HCT116 (cell line): ENCODE data around the gene ZDHHC14. TPM values are rescaled to one million over a fixed set of nuclear protein-coding genes. Genes with fewer than 3 reads are reported as not detected.

Source experiments
- ATAC-seq: fragments of 200-7000 bp; cut with Tn5 transposase; 2 replicates; pipeline ENCODE4 v1.9.1; 2020; ENCODE audit warnings: mild to moderate bottlenecking, moderate library complexity
- BruUV-seq: library from RNA; stranded (reverse); fragments of 400-500 nt; replicated peaks from 2 replicates; lab custom pipeline; 2021; lab: Mats Ljungman, UMichigan
- CTCF ChIA-PET: fragments of 300-600 bp; sonication (Branson Sonifier 250); formaldehyde crosslinking; loops from one replicate; lab custom pipeline; 2021; ENCODE audit warnings: antibody characterized with exemption; lab: Charles Lee
- POLR2A ChIA-PET: fragments of 300-600, 350-600 bp; sonication (Branson Sonifier 250); formaldehyde crosslinking; loops from one replicate; lab custom pipeline; 2021; ENCODE audit warnings: antibody characterized with exemption; lab: Charles Lee
- RAD21 ChIA-PET, 2 experiments: fragments of 300-600 bp; sonication (Branson Sonifier 250); formaldehyde crosslinking; loops; one replicate each; lab custom pipeline; 2023; ENCODE audit warnings: low total read pairs in 2 of 2; ENCODE audit not compliant: uncharacterized antibody in 2 of 2, unreplicated experiment in 2 of 2, low non-redundant PET in 1 of 2; lab: Charles Lee
- DNase-seq: peaks from one replicate; pipeline ENCODE4 v3.0.0-alpha.2; 2010; ENCODE audit warnings: low read depth, low spot score
- H2AFZ ChIP-seq: fragments of 200-600 bp; shearing (Covaris generic), sonication (generic); 2 replicates; pipeline ENCODE4 v1.6.1; 2017; ENCODE audit warnings: low read depth, mixed run types, mixed read lengths, antibody characterized with exemption, low read length; ENCODE audit not compliant: poor library complexity, severe bottlenecking
- H3K27ac ChIP-seq: 2 replicates; pipeline ENCODE4 v1.5.1; 2012; ENCODE audit warnings: low read depth, low read length
- H3K27me3 ChIP-seq: fragments of 200-600 bp; sonication (generic); 2 replicates; pipeline ENCODE4 v1.6.1; 2016; ENCODE audit warnings: mixed run types, low read length, mixed read lengths; ENCODE audit not compliant: insufficient read depth
- H3K36me3 ChIP-seq, 2 experiments: fragments of 200-500 bp in 1 of 2; fragments of 200-600 bp in 1 of 2; sonication (Bioruptor generic) in 1 of 2; sonication (generic) in 1 of 2; 2 replicates each; pipeline versions ENCODE4 v1.5.1 to v1.6.1; 2014 to 2016; ENCODE audit warnings: low read length in 2 of 2, inconsistent platforms in 1 of 2, mixed read lengths in 1 of 2, mixed run types in 1 of 2; ENCODE audit not compliant: insufficient read depth in 2 of 2, control insufficient read depth in 1 of 2
- H3K4me1 ChIP-seq, 2 experiments: fragments of 200-600 bp in 1 of 2; sonication (generic) in 1 of 2; 2 replicates each; pipeline versions ENCODE4 v1.5.1 to v1.6.1; 2012 to 2017; ENCODE audit warnings: low read length in 2 of 2, inconsistent platforms in 1 of 2, mild to moderate bottlenecking in 1 of 2, mixed read lengths in 1 of 2, mixed run types in 1 of 2, moderate library complexity in 1 of 2; ENCODE audit not compliant: insufficient read depth in 2 of 2, control insufficient read depth in 1 of 2
- H3K4me2 ChIP-seq: fragments of 200-600 bp; sonication (generic); 2 replicates; pipeline ENCODE4 v1.6.1; 2017; ENCODE audit warnings: mixed run types, low read length, mixed read lengths
- H3K4me3 ChIP-seq, 2 experiments: fragments of 200-600 bp in 1 of 2; sonication (generic) in 1 of 2; replicated peaks in 1 of 2; 2 replicates each; pipeline ENCODE4 v1.5.1; 2011 to 2016; ENCODE audit warnings: low read length in 2 of 2, control low read depth in 1 of 2, low read depth in 1 of 2, mild to moderate bottlenecking in 1 of 2, mixed read lengths in 1 of 2, mixed run types in 1 of 2
- H3K79me2 ChIP-seq: fragments of 200-600 bp; sonication (generic); 2 replicates; pipeline ENCODE4 v1.6.1; 2017; ENCODE audit warnings: mild to moderate bottlenecking, mixed run types, low read length, moderate library complexity, mixed read lengths; ENCODE audit not compliant: insufficient read depth
- H3K9ac ChIP-seq: fragments of 200-600 bp; sonication (generic); 2 replicates; pipeline ENCODE4 v1.6.1; 2016; ENCODE audit warnings: low read length, mixed read lengths
- H3K9me2 ChIP-seq: fragments of 200-600 bp; sonication (generic), shearing (Covaris generic); 2 replicates; pipeline ENCODE4 v1.6.1; 2017; ENCODE audit warnings: mixed run types, mild to moderate bottlenecking, moderate library complexity; ENCODE audit not compliant: insufficient read depth
- H3K9me3 ChIP-seq, 2 experiments: fragments of 200-500 bp in 1 of 2; fragments of 200-600 bp in 1 of 2; sonication (Bioruptor generic) in 1 of 2; sonication (generic) in 1 of 2; 2 replicates each; pipeline ENCODE4 v1.6.1; 2014 to 2017; ENCODE audit warnings: low read length in 2 of 2, mixed read lengths in 2 of 2, inconsistent platforms in 1 of 2, low read depth in 1 of 2, mild to moderate bottlenecking in 1 of 2, mixed run types in 1 of 2, moderate library complexity in 1 of 2; ENCODE audit not compliant: control insufficient read depth in 1 of 2, insufficient read depth in 1 of 2
- H4K20me1 ChIP-seq: fragments of 200-600 bp; sonication (generic), shearing (Covaris generic); 2 replicates; pipeline ENCODE4 v1.6.1; 2017; ENCODE audit warnings: mixed run types, mild to moderate bottlenecking, moderate library complexity; ENCODE audit not compliant: insufficient read depth
- ATF3 ChIP-seq: IDR thresholded peaks from 2 replicates; pipeline ENCODE4 v1.6.1; 2012
- CBX3 ChIP-seq: IDR thresholded peaks from 2 replicates; pipeline ENCODE4 v1.6.1; 2012; ENCODE audit warnings: low read depth
- CEBPB ChIP-seq: IDR thresholded peaks from 2 replicates; pipeline ENCODE4 v1.6.1; 2012; ENCODE audit warnings: low read depth
- EGR1 ChIP-seq: IDR thresholded peaks from 2 replicates; pipeline ENCODE4 v1.6.1; 2012; ENCODE audit warnings: low read depth
- ELF1 ChIP-seq: IDR thresholded peaks from 2 replicates; pipeline ENCODE4 v1.6.1; 2012; ENCODE audit warnings: low read depth, borderline replicate concordance
- EZH2 ChIP-seq: fragments of 200-600 bp; sonication (generic); IDR thresholded peaks from 2 replicates; pipeline ENCODE4 v1.6.1; 2017; ENCODE audit warnings: antibody characterized with exemption, mixed run types
- EZH2phosphoT487 ChIP-seq: fragments of 200-600 bp; IDR thresholded peaks from 2 replicates; pipeline ENCODE4 v1.6.1; 2018; ENCODE audit warnings: antibody characterized with exemption, borderline replicate concordance
- FOSL1 ChIP-seq: IDR thresholded peaks from 2 replicates; pipeline ENCODE4 v1.6.1; 2012; ENCODE audit warnings: low read depth
- JUND ChIP-seq: IDR thresholded peaks from 2 replicates; pipeline ENCODE4 v1.6.1; 2012
- POLR2A ChIP-seq: IDR thresholded peaks from 2 replicates; pipeline ENCODE4 v1.7.0; 2011; ENCODE audit warnings: borderline replicate concordance; ENCODE audit not compliant: insufficient read depth, insufficient read length; ENCODE audit errors: extremely low read depth
- POLR2AphosphoS5 ChIP-seq: IDR thresholded peaks from 2 replicates; pipeline ENCODE4 v1.6.1; 2011; ENCODE audit warnings: mild to moderate bottlenecking, low read depth, low read length, moderate library complexity
- RAD21 ChIP-seq: IDR thresholded peaks from 2 replicates; pipeline ENCODE4 v1.6.1; 2012; ENCODE audit warnings: low read depth, mild to moderate bottlenecking
- SRF ChIP-seq: IDR thresholded peaks from 2 replicates; pipeline ENCODE4 v1.6.1; 2012; ENCODE audit warnings: low read depth
- TCF7L2 ChIP-seq: IDR thresholded peaks from 2 replicates; pipeline ENCODE4 v1.7.0; 2011; ENCODE audit warnings: borderline replicate concordance, inconsistent platforms; ENCODE audit not compliant: insufficient read depth, insufficient read length; ENCODE audit errors: extremely low read depth
- YY1 ChIP-seq: IDR thresholded peaks from 2 replicates; pipeline ENCODE4 v1.6.1; 2011; ENCODE audit warnings: low read length, low read depth, moderate library complexity, mild to moderate bottlenecking; ENCODE audit not compliant: insufficient replicate concordance; ENCODE audit errors: extremely low read depth
- ZBTB33 ChIP-seq: IDR thresholded peaks from 2 replicates; pipeline ENCODE4 v1.6.1; 2011; ENCODE audit warnings: mild to moderate bottlenecking, low read length, moderate library complexity; ENCODE audit not compliant: insufficient replicate concordance; ENCODE audit errors: extremely low read depth
- ZFX ChIP-seq: fragments of 450-650 bp; IDR thresholded peaks from 2 replicates; pipeline ENCODE4 v1.6.1; 2017
- ZNF274 ChIP-seq: fragments of 200-500 bp; sonication (Bioruptor generic); IDR thresholded peaks from 2 replicates; pipeline ENCODE4 v1.6.1; 2014; ENCODE audit warnings: mild to moderate bottlenecking, low read depth, low read length, inconsistent platforms
- intact Hi-C: fragments of 100-400 bp; cut with micrococcal nuclease; formaldehyde crosslinking; loops from 2 replicates; pipeline ENCODE4 v1.10.0; 2022
- total RNA-seq: library from RNA; stranded (reverse); gene quantifications from one replicate; pipeline ENCODE4 v1.2.1, GENCODE V29; 2021; ENCODE audit not compliant: unreplicated experiment
- TF ChIP-seq, protein P1 (sequence below): IDR thresholded peaks from 2 replicates; pipeline ENCODE4 v1.6.1; 2012

Gene ZDHHC14
- total RNA-seq, 1 experiment from 2014 or later, result 5.3 TPM

DNA sequence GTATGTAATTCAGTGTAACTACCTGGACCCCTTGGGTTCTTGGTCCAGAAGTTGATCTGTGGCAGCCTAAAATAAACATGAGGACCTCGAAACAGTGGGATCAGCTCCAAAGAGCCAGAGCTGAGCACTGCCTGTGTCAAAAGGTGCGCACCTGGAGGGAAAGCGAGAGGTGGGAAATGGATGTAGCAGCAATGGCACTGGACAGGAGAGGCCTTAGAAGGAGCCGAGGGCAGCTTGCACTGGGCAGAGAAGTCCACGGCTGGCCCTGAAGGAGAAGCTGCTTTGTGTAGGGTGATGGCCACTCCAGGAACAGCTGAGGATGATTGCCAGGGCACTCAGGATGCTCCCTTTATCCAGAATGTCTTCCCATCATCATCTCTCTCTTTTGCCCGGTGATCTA lies 228.1 kb downstream of the ZDHHC14 start:
- POLR2A ChIA-PET, result no interaction called here
- H2AFZ ChIP-seq, result no peak overlapping the region

DNA sequence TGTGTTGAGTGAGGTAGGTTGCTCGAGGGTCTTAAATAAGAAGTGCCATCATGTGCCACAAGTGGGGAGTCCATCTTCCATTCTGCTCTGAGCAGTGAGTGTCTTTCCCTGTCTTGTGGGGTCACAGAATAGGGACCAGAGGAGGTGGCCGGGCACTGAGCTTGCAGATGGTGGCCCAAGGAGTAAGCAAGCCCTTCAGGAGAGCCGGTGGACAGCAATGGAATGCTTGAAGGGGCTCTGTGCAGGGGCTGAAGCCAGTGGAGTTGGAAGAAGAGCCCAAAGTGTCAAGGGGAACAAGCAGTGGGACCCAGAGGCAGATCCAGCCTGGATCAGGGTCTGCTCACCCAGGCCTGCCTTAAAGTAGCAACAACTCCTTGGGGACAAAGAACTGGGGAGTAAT lies 228.6 kb downstream of the ZDHHC14 start:
- Histone ChIP-seq H3K4me1 (peaks cover 18 to 26% of the 10 kb centered on the region in 2 experiments), H3K79me2 (no peaks in the 10 kb centered on the region), H3K27ac (no peak overlapping the region), H3K9me2 (no peaks in the 10 kb centered on the region), H3K9me3 (no peaks in the 10 kb centered on the region), H2AFZ (no peak overlapping the region), H3K27me3 (no peaks in the 10 kb centered on the region), H3K9ac (no peak overlapping the region), H3K4me2 (no peak overlapping the region), H4K20me1 (no peaks in the 10 kb centered on the region), H3K36me3 (no peaks in the 10 kb centered on the region), H3K4me3 (no peak overlapping the region)
- no peak for DNase-seq
- ChIA-PET RAD21 (no interaction called here), POLR2A (no interaction called here), CTCF (no interaction called here)
- intact Hi-C loops, result no loop called here
- no TSS peak for BruUV-seq
- no peak for ATAC-seq
- TF ChIP-seq TCF7L2 (no peak), RAD21 (no peak), ZNF274 (no peak), POLR2AphosphoS5 (no peak), EZH2phosphoT487 (no peak), CBX3 (no peak), SRF (no peak), ATF3 (no peak), FOSL1 (no peak), EGR1 (no peak), CEBPB (no peak), EZH2 (no peak), ZBTB33 (no peak), POLR2A (no peak), ELF1 (no peak), YY1 (no peak)
- TF ChIP-seq, protein P1, sequence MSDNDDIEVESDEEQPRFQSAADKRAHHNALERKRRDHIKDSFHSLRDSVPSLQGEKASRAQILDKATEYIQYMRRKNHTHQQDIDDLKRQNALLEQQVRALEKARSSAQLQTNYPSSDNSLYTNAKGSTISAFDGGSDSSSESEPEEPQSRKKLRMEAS, result no peak

More for the DNA sequence above, 228.1 kb downstream of the ZDHHC14 start:
- ChIA-PET RAD21 (no interaction called here), CTCF (no interaction called here)
- no peak overlapping the region for H3K4me2 ChIP-seq
- H4K20me1 ChIP-seq, result no peaks in the 10 kb centered on the region
- H3K4me3 ChIP-seq, result no peak overlapping the region
- H3K9ac ChIP-seq, result no peak overlapping the region
- no peaks in the 10 kb centered on the region for H3K27me3 ChIP-seq
- H3K36me3 ChIP-seq, result no peaks in the 10 kb centered on the region
- H3K4me1 ChIP-seq, result peaks cover 18 to 22% of the 10 kb centered on the region in 2 experiments
- DNase-seq, result no peak
- intact Hi-C loops, result no loop called here
- H3K9me3 ChIP-seq, result no peaks in the 10 kb centered on the region
- ATAC-seq, result no peak
- BruUV-seq, result no TSS peak
- H3K79me2 ChIP-seq, result no peaks in the 10 kb centered on the region
- H3K27ac ChIP-seq, result no peak overlapping the region
- no peaks in the 10 kb centered on the region for H3K9me2 ChIP-seq
- TF ChIP-seq, protein P1, result no peak
- TF ChIP-seq RAD21, result no peak
- TF ChIP-seq EZH2, result no peak
- no peak for TF ChIP-seq ELF1
- TF ChIP-seq EGR1, result no peak
- TF ChIP-seq JUND, result no peak
- TF ChIP-seq ZFX, result no peak
- no peak for TF ChIP-seq EZH2phosphoT487
- TF ChIP-seq TCF7L2, result no peak
- no peak for TF ChIP-seq YY1
- TF ChIP-seq CBX3, result no peak
